ENCODE measurements around the gene ZFP36L2.

The ZFP36L2 gene

GRCh38 chr2:43241558-43241957 lies 15.2 kb upstream of the ZFP36L2 start:
- no peak for DNase-seq

DNA sequence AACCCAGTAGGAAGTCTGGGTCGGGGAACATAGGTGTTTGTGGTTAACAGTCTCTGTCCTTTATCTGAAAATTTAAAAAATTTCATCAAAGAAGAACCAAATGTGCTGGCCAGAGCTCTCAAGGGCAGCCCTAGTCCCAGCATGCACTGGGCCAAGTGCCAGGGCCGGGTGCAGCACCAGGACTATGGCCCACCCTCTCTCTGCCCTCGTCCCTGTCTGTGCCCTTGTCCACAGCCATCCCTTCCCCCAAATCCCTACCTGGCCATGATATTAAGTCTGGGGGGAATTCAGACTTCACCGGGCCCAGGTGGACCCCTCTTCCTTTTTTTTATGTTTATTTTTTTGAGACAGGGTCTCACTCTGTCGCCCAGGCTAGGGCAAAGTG lies 14.4 kb upstream of the ZFP36L2 start:
- DNase-seq, result no peak

GRCh38 chr2:43239981-43240765 lies 13.8 kb upstream of the ZFP36L2 start:
- no peak for DNase-seq

- no peak for DNase-seq
These were observed 12.4 kb upstream of the ZFP36L2 start for GRCh38 chr2:43238813-43239212.

GRCh38 chr2:43238176-43238575 lies 11.8 kb upstream of the ZFP36L2 start:
- DNase-seq, result peak; percentile 60

DNA sequence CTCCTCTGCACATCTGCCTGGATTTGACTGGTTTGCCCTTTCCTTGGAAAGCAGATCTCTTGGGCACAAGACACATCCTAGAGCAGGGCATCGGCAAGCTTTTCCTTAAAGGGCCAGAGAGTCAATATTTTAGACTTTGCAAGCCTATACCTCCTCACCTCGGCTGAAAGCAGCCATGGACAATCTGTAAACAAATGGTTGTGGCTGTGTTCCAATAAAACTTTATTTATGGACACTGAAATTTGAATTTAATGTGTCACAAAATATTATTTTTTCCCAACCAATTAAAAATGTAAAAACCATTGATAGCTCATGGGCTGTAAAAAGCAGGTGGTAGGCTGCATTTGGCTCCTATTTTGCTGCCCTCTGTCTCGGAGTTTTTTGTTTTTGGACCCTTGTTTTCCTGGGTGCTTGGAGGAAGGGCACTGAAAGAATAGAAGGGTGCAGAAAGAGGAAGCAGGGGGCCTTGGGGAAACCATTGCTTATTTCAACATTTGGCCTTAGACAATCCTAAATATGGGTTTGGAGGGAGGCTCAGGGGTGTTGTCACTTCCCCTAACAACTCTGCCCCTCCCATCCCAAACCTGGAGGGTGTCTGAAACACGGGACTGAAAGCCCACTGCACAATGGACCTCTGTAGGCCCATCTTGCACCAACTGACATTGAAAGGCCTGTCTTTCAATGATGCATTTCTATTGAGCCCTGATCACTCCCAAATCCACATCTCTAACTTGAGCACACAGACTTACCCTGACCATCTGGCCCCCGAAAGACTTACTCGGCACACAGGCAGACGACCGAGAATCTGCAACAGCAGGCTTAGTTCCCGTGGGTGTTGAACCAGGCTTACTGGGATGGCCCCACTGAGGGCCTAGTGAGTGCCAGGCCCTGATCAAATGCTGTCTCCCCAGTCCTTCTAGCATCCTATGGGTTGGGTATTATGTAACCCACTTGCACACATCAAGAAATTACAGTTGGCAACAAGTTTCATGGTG lies 7.1 kb upstream of the ZFP36L2 start:
- DNase-seq, result no peak

GRCh38 chr2:43230951-43231827 lies 4.8 kb upstream of the ZFP36L2 start:
- DNase-seq, result no peak

DNA sequence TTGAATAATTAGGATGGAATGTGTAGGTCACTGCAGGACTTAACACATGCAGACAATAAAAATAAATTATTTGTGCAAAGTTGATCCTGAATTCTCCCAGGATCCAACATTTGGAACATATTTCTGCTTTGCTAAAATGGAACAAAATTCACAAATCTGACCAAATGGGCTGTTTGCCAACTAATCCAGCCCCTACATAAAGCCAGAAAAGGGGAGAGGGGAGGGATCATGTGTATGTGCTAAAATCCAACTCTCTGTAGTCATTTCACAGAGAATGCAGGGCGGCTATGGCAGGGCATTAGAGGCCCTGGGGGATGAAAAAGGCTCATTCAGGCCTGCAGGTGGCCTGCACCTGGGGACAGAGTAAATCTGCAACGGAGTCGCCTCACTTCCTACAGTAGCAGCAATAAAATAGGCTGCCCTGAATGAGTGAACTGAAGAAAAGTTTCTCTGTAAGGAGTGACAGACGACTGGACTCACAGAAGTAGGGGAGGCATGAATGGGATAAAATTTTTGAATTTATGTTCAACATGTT lies 4.0 kb upstream of the ZFP36L2 start:
- no peak for DNase-seq

GRCh38 chr2:43228756-43229659 lies 2.6 kb upstream of the ZFP36L2 start:
- DNase-seq, result peak; percentile 29

GRCh38 chr2:43228321-43228751 lies 1.9 kb upstream of the ZFP36L2 start:
- DNase-seq, result no peak

GRCh38 chr2:43227830-43228281 lies 1.4 kb upstream of the ZFP36L2 start:
- DNase-seq, result no peak

DNA sequence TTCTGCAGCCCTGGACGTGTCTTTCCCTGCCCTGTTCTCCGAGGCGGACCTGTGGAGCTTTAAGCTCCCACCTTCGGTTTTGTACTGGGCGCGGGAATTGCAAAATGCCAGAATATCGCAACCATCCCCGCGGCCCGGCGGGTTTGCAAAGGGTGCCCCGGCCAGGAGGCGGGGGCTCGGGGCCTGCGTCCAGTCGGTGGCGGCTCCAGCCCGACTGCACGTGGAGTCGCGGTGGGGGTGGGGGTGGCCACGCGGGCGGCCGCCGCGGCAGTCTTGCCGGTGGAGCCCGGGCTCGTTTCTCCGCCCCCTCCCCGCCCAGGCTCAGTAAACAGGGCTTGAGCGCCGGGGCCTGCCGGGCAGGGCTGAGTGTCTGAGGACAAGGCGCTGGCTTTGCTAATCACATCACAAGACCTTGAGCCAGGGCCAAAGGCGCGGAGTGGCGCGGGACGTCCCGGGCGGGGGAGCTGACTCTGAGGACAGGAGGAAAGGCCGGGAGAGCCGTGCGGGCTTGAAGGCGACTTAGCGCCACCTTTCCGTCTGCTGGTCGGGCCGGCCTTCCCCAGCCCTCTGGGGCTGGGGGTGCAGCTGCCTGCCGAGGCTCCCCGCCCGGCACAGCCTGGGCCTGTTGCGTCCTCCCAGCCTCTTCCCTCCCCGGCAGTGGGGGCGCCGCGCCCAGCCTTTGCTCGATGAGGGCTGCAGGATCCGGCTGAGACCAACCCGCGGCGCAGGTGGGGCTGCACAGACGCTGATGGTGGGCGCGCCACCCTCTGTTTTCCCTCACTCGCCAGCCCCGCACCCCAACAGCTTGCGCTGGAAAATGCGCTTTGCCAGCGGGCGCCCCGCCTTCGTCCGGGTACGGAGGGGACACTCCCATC lies 786 bp upstream of the ZFP36L2 start:
- DNase-seq, result peak; percentile 74

- peak; percentile 72 for DNase-seq
These were observed 433 bp downstream of the ZFP36L2 start for GRCh38 chr2:43225788-43226557.

DNA sequence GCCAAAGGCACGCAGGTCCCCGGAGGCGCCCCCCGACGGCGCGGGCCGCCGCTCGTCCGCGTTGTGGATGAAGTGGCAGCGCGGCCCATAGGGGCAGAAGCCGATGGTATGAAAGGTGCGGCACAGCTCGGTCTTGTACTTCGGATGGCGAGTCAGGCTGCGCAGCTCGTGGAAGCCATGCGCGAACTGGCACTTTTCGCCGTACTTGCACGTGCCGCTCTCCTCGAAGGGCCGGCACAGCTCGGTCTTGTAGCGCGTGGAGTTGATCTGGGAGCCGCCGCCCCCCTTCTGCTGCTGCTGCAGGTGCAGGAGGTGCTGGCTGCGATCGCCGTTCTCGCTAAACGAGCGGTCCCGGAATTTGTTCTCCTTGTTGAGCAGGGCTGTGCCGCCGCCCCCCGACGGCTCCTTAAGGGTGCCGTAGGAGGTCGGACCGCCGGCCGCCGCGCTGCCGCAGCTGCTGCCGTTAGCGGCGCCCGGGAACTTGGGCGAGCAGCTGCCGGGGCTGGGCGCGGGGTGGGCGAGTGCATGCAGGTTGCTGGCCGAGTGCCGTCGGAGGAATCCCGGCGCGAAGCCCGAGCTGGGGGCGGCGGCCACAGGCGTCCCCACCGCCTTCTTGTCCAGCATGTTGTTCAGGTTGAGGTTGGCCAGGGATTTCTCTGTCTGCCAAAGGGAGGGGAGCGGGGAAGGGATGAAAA lies 1.2 kb downstream of the ZFP36L2 start:
- peak; percentile 70 for DNase-seq

DNA sequence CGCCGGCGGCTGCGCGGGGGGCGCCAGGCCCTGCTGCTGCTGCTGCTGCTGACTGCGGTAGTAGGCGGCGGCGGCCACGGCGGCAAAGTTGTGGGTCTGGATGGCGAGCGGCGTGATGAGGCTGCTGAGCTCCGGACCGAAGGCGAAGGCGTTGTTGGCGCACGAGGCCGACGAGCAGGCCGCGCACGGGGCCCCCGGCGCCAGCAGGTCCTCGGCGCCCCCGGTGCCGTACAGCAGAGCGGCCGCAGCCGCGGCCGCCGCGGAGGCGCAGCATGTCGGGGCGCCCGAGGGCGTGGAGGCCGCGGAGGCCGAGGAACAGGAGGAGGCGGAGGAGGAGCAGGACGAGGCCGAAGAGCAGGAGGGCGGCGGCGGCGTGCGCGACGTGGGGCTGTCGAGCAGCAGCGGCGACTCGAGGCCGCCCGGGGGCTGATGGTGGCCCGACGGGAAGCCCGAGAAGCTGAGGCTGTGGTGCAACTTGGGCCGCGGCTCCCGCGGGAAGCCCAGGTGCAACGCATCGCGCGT lies 1.8 kb downstream of the ZFP36L2 start:
- DNase-seq, result peak; percentile 48

DNA sequence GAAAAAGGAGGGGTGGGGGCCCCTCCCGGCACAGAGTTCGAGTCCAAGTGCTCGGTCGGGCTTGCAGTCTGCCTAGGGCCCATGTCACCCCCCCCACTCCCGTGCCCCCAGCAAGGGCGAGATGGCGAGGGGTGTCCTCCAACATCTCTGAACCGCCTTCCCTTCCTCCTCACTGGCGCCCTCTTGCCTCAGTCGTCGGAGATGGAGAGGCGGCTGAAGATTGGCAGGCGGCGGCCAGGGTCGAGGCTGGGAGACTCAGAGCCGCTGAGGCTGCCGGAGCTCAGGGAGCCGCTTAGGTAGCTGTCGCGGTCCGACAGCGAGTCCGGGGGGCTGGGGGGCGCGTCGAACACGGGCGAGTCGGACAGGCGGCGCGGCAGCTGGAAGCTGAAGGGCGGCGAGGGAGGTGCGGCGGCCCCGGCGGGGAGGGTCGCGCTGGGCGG lies 2.3 kb downstream of the ZFP36L2 start:
- DNase-seq, result peak; percentile 83

DNA sequence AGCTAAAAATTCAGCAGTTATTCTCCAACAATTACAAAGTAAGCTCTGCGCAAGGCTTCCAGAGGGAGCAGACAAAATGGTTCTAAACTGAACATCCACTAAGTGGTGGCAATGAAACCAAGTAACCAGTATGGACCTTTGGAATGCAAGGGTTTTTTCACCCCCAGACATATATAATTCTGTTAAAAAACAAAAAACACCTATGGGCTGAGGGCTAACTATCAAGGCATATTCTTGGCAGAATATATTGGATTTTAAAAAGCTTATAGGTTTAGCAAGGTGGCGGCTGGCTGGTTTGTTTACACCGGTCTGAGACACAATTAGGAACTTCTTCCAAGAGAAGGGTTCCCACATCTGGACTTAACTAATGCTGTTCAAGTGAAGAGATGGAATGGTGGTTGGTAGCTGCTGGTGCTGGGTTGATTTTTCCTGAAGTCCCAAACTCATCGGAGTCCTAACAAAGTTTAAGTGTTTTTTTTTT lies 2.8 kb downstream of the ZFP36L2 start:
- peak; percentile 50 for DNase-seq
